ENCODE results near the gene TP53RK.

Gene TP53RK

GRCh38 chr20:46699651-46700359 lies 10.6 kb upstream of the TP53RK start:
- Histone ChIP-seq H3K79me2 (ENCODE audit: low read length) (no peaks in the 10 kb centered on the region), H3K27ac (ENCODE audit: low read length) (no peak overlapping the region), H3K27me3 (replicated peaks; ENCODE audit: insufficient read depth, low read length) (no peaks in the 10 kb centered on the region), H2AFZ (ENCODE audit: low read length) (no peak overlapping the region), H3K9ac (ENCODE audit: low read length) (no peak overlapping the region), H4K20me1 (ENCODE audit: insufficient read depth, low read length) (no peaks in the 10 kb centered on the region), H3K4me3 (ENCODE audit: low read length) (no peak overlapping the region), H3K4me1 (ENCODE audit: low read length) (peaks cover 25% of the 10 kb centered on the region), H3K4me2 (ENCODE audit: low read depth, low read length) (no peak overlapping the region), H3K9me2 (replicated peaks; ENCODE audit: insufficient read depth, low read length) (no peaks in the 10 kb centered on the region), H3F3A (ENCODE audit: insufficient read depth, low read length) (peaks cover 7% of the 10 kb centered on the region; the same call in 1 of the 2 replicates), H3K36me3 (replicated peaks; ENCODE audit: insufficient read depth, low read length) (no peaks in the 10 kb centered on the region), H3K9me3 (replicated peaks; ENCODE audit: insufficient read depth, low read length) (no peaks in the 10 kb centered on the region)
- DNase-seq = no peak
- TF ChIP-seq EZH2 (optimal IDR thresholded peaks at IDR 0.05; ENCODE audit: low read depth, low read length) (no peak), EZH2phosphoT487 (IDR thresholded peaks at IDR 0.05; ENCODE audit: low read length) (no peak)
- TF ChIP-seq, protein P1, sequence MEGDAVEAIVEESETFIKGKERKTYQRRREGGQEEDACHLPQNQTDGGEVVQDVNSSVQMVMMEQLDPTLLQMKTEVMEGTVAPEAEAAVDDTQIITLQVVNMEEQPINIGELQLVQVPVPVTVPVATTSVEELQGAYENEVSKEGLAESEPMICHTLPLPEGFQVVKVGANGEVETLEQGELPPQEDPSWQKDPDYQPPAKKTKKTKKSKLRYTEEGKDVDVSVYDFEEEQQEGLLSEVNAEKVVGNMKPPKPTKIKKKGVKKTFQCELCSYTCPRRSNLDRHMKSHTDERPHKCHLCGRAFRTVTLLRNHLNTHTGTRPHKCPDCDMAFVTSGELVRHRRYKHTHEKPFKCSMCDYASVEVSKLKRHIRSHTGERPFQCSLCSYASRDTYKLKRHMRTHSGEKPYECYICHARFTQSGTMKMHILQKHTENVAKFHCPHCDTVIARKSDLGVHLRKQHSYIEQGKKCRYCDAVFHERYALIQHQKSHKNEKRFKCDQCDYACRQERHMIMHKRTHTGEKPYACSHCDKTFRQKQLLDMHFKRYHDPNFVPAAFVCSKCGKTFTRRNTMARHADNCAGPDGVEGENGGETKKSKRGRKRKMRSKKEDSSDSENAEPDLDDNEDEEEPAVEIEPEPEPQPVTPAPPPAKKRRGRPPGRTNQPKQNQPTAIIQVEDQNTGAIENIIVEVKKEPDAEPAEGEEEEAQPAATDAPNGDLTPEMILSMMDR (IDR thresholded peaks at IDR 0.05; ENCODE audit: low read length) = peak; percentile 64

DNA sequence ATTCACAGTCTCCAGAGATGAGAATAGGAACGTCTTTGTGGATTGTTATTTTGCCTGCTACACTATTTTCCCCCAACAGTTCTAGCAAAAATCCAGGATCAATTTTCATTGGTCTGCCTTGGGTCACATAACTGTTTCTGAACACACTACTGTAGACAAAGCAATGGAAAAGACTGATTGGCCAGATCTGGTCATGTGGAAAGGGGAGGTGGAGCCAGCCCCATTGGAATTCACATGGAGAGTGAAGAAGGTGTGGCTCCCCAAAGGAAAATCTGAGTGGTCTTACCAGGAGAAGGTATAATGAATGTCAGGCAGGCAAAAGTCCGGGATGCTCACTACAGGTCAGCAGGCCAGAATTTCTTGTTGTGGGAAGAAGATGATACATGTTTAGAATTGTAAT lies 9.5 kb upstream of the TP53RK start:
- Histone ChIP-seq H2AFZ (ENCODE audit: low read length) (no peak overlapping the region), H3K79me2 (ENCODE audit: low read length) (no peaks in the 10 kb centered on the region)

GRCh38 chr20:46696791-46697279 lies 7.6 kb upstream of the TP53RK start:
- H3K9ac ChIP-seq (ENCODE audit: low read length) = 0 out of 2 replicates have a peak overlapping the region, but pooled peaks have one; percentile 31
- peaks cover 7% of the 10 kb centered on the region; the same call in 1 of the 2 replicates for H3F3A ChIP-seq (ENCODE audit: insufficient read depth, low read length)
- H3K27me3 ChIP-seq (replicated peaks; ENCODE audit: insufficient read depth, low read length) = no peaks in the 10 kb centered on the region
- no peaks in the 10 kb centered on the region for H3K9me2 ChIP-seq (replicated peaks; ENCODE audit: insufficient read depth, low read length)
- H3K27ac ChIP-seq (ENCODE audit: low read length) = peak overlapping the region; percentile 72; the same call in 1 of the 2 replicates
- no peaks in the 10 kb centered on the region for H3K9me3 ChIP-seq (replicated peaks; ENCODE audit: insufficient read depth, low read length)
- H4K20me1 ChIP-seq (ENCODE audit: insufficient read depth, low read length) = no peaks in the 10 kb centered on the region
- no peaks in the 10 kb centered on the region for H3K36me3 ChIP-seq (replicated peaks; ENCODE audit: insufficient read depth, low read length)
- H3K4me2 ChIP-seq (ENCODE audit: low read depth, low read length) = peak overlapping the region; percentile 48; the same call in 1 of the 2 replicates
- TF ChIP-seq, protein P1 (IDR thresholded peaks at IDR 0.05; ENCODE audit: low read length) = no peak
- no peak for TF ChIP-seq EZH2 (optimal IDR thresholded peaks at IDR 0.05; ENCODE audit: low read depth, low read length)
- no peak for TF ChIP-seq EZH2phosphoT487 (IDR thresholded peaks at IDR 0.05; ENCODE audit: low read length)
- H3K4me3 ChIP-seq (ENCODE audit: low read length) = no peak overlapping the region
- no peaks in the 10 kb centered on the region for H3K79me2 ChIP-seq (ENCODE audit: low read length)
- peak; percentile 26 for DNase-seq
- peak overlapping the region; percentile 24 for H2AFZ ChIP-seq (ENCODE audit: low read length)
- H3K4me1 ChIP-seq (ENCODE audit: low read length) = peaks cover 31% of the 10 kb centered on the region

More for the DNA sequence above, 9.5 kb upstream of the TP53RK start:
- no peak for DNase-seq
- H3K9me3 ChIP-seq (replicated peaks; ENCODE audit: insufficient read depth, low read length) = no peaks in the 10 kb centered on the region
- no peaks in the 10 kb centered on the region for H3K9me2 ChIP-seq (replicated peaks; ENCODE audit: insufficient read depth, low read length)
- no peak overlapping the region for H3K9ac ChIP-seq (ENCODE audit: low read length)
- peaks cover 7% of the 10 kb centered on the region; the same call in 1 of the 2 replicates for H3F3A ChIP-seq (ENCODE audit: insufficient read depth, low read length)
- H3K27me3 ChIP-seq (replicated peaks; ENCODE audit: insufficient read depth, low read length) = no peaks in the 10 kb centered on the region
- no peak overlapping the region for H3K4me3 ChIP-seq (ENCODE audit: low read length)
- H3K4me1 ChIP-seq (ENCODE audit: low read length) = peaks cover 31% of the 10 kb centered on the region
- TF ChIP-seq EZH2 (optimal IDR thresholded peaks at IDR 0.05; ENCODE audit: low read depth, low read length) (no peak), EZH2phosphoT487 (IDR thresholded peaks at IDR 0.05; ENCODE audit: low read length) (no peak)
- TF ChIP-seq, protein P1 (IDR thresholded peaks at IDR 0.05; ENCODE audit: low read length) = no peak
- no peak overlapping the region for H3K4me2 ChIP-seq (ENCODE audit: low read depth, low read length)
- no peaks in the 10 kb centered on the region for H3K36me3 ChIP-seq (replicated peaks; ENCODE audit: insufficient read depth, low read length)
- H3K27ac ChIP-seq (ENCODE audit: low read length) = no peak overlapping the region
- no peaks in the 10 kb centered on the region for H4K20me1 ChIP-seq (ENCODE audit: insufficient read depth, low read length)
